ENCODE measurements around the gene ACTR3C.

ACTR3C gene

DNA sequence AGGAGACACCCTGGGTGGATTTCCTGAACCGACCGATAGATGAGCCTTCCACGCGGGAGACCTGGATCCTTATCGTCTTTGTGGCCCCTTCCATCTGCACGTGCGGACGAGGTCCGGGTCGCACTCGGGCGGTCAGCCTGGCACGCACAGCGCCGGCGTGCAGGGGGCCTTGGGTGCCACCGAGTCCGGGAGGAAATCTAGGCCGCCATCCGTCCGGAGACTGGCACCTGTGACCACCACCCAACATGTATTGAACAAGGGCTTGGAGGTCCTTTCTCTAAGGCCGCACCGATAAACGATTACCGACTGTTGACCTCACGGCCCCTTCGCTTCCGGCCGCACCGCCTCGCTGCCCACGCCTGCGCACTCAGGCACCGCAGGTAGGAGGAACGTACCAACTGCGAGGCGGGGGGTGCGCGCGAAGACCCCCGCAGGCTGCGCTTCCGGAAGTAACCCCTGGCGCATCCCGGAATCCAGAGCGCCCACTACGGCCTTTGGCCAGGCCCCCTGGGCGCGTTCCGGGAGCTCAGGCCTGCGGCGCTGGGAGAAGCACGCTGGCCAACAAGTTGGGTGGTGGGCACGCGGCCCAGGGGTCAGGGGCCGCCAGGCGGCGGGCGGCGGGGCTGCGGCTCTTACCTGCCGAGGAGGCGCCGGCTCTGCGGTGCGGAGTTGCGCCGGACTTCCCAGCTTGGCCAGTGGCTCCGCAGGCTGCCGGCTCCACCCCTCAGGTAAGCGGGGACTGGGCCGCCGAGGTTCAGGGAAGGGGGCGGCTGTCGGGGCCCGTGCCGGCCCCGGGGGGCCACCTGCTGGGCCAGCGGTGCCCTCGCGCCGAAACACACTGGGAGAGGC, at the start of gene ACTR3C, which contains the start of gene LRRC61:
Gene ACTR3C (minus strand): TSS at position 713 of the 849 bp plus-strand sequence. CDS start 28,249 bp downstream, outside the sequence.
Gene LRRC61 (plus strand): TSS at position 523 of the 849 bp plus-strand sequence. CDS start 13,507 bp downstream, outside the sequence.
- no peaks in the 10 kb centered on the region for H3K36me3 ChIP-seq (ENCODE audit: low read length)
- H4K20me1 ChIP-seq (ENCODE audit: low read depth, low read length), result no peaks in the 10 kb centered on the region
- H3K9me3 ChIP-seq (ENCODE audit: insufficient read depth, low read length), result no peaks in the 10 kb centered on the region
- TF ChIP-seq EZH2phosphoT487 (conservative IDR thresholded peaks at IDR 0.05; ENCODE audit: low read length) (no peak), CTCF (IDR thresholded peaks at IDR 0.05; ENCODE audit: insufficient read depth, low read length, poor library complexity, severe bottlenecking) (no peak)
- no peaks in the 10 kb centered on the region for H3F3A ChIP-seq (ENCODE audit: insufficient read depth)
- H2AFZ ChIP-seq (ENCODE audit: low read depth, low read length, severe bottlenecking), result peak within 1 kb of the TSS; percentile 58
- peak within 1 kb of the TSS; percentile 45 for H3K4me2 ChIP-seq (ENCODE audit: low read depth, low read length, poor library complexity, severe bottlenecking)
- H3K9me2 ChIP-seq (replicated peaks; ENCODE audit: insufficient read depth, low read length), result no peaks in the 10 kb centered on the region
- H3K79me2 ChIP-seq (ENCODE audit: insufficient read depth, low read length), result no peaks in the 10 kb centered on the region
- H3K9ac ChIP-seq (ENCODE audit: low read length), result peak within 1 kb of the TSS; percentile 54
- no peaks in the 10 kb centered on the region for H3K27me3 ChIP-seq (ENCODE audit: low read length)
- H3K27ac ChIP-seq (ENCODE audit: low read depth, low read length), result no peak within 1 kb of the TSS
- H3K4me3 ChIP-seq (ENCODE audit: insufficient read depth, low read length, poor library complexity, severe bottlenecking), result peak within 1 kb of the TSS; percentile 41

DNA sequence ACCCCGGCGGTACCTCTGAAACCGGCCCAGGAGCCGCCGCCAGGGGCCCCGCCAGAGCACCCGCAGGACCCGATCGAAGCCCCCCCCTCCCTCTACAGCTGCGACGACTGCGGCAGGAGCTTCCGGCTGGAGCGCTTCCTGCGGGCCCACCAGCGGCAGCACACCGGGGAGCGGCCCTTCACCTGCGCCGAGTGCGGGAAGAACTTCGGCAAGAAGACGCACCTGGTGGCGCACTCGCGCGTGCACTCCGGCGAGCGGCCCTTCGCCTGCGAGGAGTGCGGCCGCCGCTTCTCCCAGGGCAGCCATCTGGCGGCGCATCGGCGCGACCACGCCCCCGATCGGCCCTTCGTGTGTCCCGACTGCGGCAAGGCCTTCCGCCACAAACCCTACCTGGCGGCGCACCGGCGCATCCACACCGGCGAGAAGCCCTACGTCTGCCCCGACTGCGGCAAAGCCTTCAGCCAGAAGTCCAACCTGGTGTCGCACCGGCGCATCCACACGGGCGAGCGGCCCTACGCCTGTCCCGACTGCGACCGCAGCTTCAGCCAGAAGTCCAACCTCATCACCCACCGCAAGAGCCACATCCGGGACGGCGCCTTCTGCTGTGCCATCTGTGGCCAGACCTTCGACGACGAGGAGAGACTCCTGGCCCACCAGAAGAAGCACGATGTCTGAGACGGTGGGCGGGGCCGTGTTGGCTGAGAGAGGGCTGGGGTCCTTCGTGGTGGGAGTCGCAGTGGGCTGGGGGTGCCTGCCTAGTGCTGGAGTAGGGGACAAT, 49.1 kb upstream of the ACTR3C start:
- H4K20me1 ChIP-seq (ENCODE audit: low read depth, low read length), result no peaks in the 10 kb centered on the region
- H3K36me3 ChIP-seq (ENCODE audit: low read length), result no peaks in the 10 kb centered on the region
- no peak overlapping the region for H3K27ac ChIP-seq (ENCODE audit: low read depth, low read length)
- TF ChIP-seq CTCF (IDR thresholded peaks at IDR 0.05; ENCODE audit: insufficient read depth, low read length, poor library complexity, severe bottlenecking), result no peak
- TF ChIP-seq EZH2phosphoT487 (conservative IDR thresholded peaks at IDR 0.05; ENCODE audit: low read length), result no peak
- H3K9me2 ChIP-seq (replicated peaks; ENCODE audit: insufficient read depth, low read length), result no peaks in the 10 kb centered on the region
- H3K27me3 ChIP-seq (ENCODE audit: low read length), result no peaks in the 10 kb centered on the region
- H3K4me2 ChIP-seq (ENCODE audit: low read depth, low read length, poor library complexity, severe bottlenecking), result no peak overlapping the region
- H3K79me2 ChIP-seq (ENCODE audit: insufficient read depth, low read length), result no peaks in the 10 kb centered on the region
- H2AFZ ChIP-seq (ENCODE audit: low read depth, low read length, severe bottlenecking), result no peak overlapping the region
- H3K9me3 ChIP-seq (ENCODE audit: insufficient read depth, low read length), result no peaks in the 10 kb centered on the region
- peaks cover 16% of the 10 kb centered on the region for H3F3A ChIP-seq (ENCODE audit: insufficient read depth)
- H3K4me3 ChIP-seq (ENCODE audit: insufficient read depth, low read length, poor library complexity, severe bottlenecking), result no peak overlapping the region
- no peak overlapping the region for H3K9ac ChIP-seq (ENCODE audit: low read length)

GRCh38 chr7:150371996-150372270, 48.6 kb upstream of the ACTR3C start:
- H3K9me2 ChIP-seq (replicated peaks; ENCODE audit: insufficient read depth, low read length), result no peaks in the 10 kb centered on the region
- peaks cover 19% of the 10 kb centered on the region; the same call in 1 of the 2 replicates for H3F3A ChIP-seq (ENCODE audit: insufficient read depth)
- no peaks in the 10 kb centered on the region for H3K36me3 ChIP-seq (ENCODE audit: low read length)
- no peak overlapping the region for H3K9ac ChIP-seq (ENCODE audit: low read length)
- no peaks in the 10 kb centered on the region for H3K9me3 ChIP-seq (ENCODE audit: insufficient read depth, low read length)
- no peak overlapping the region for H2AFZ ChIP-seq (ENCODE audit: low read depth, low read length, severe bottlenecking)
- H4K20me1 ChIP-seq (ENCODE audit: low read depth, low read length), result no peaks in the 10 kb centered on the region
- TF ChIP-seq CTCF (IDR thresholded peaks at IDR 0.05; ENCODE audit: insufficient read depth, low read length, poor library complexity, severe bottlenecking) (no peak), EZH2phosphoT487 (conservative IDR thresholded peaks at IDR 0.05; ENCODE audit: low read length) (no peak)
- no peak overlapping the region for H3K4me2 ChIP-seq (ENCODE audit: low read depth, low read length, poor library complexity, severe bottlenecking)
- H3K27me3 ChIP-seq (ENCODE audit: low read length), result no peaks in the 10 kb centered on the region
- no peak overlapping the region for H3K4me3 ChIP-seq (ENCODE audit: insufficient read depth, low read length, poor library complexity, severe bottlenecking)
- no peak overlapping the region for H3K27ac ChIP-seq (ENCODE audit: low read depth, low read length)
- H3K79me2 ChIP-seq (ENCODE audit: insufficient read depth, low read length), result no peaks in the 10 kb centered on the region

Data from SU-DHL-6 (cell line).